DMS53 treated with DMSO at 0.1 percent for 48 hours (cell line): ENCODE results near the gene SENP5.
"Not testable (repeated sequence)": the region's sequence is repeated elsewhere in the genome, so short reads cannot be mapped to it uniquely, and the experiment has no call there.

Source experiments
- DNase-seq: peaks from one replicate; lab custom pipeline; 2025; ENCODE audit not compliant: unreplicated experiment; lab: John Stamatoyannopoulos, UW

Gene SENP5

GRCh38 chr3:196867507-196868296 lies at the start of gene SENP5:
Gene SENP5 (plus strand): TSS chr3:196867920. CDS start chr3:196885182, 17,262 bp downstream.
- DNase-seq, result peak; percentile 64

- DNase-seq, result no peak
These were observed 45.8 kb upstream of the SENP5 start for GRCh38 chr3:196821806-196822355.

- DNase-seq, result not testable (repeated sequence)
These were observed 38.1 kb upstream of the SENP5 start for GRCh38 chr3:196829651-196830050.

GRCh38 chr3:196835086-196835485 lies 32.6 kb upstream of the SENP5 start:
- peak; percentile 1 for DNase-seq

GRCh38 chr3:196836626-196837025 lies 31.1 kb upstream of the SENP5 start:
- not testable (repeated sequence) for DNase-seq

- DNase-seq, result peak; percentile 15
These were observed 29.8 kb upstream of the SENP5 start for GRCh38 chr3:196837819-196838420.

- not testable (repeated sequence) for DNase-seq
These were observed 28.4 kb upstream of the SENP5 start for GRCh38 chr3:196839351-196839750.

- no peak for DNase-seq
These were observed 24.9 kb upstream of the SENP5 start for GRCh38 chr3:196842567-196843434.

- no peak for DNase-seq
These were observed 24.1 kb upstream of the SENP5 start for GRCh38 chr3:196843435-196844110.

GRCh38 chr3:196844235-196845219 lies 23.2 kb upstream of the SENP5 start:
- DNase-seq, result not testable (repeated sequence)

- DNase-seq, result not testable (repeated sequence)
These were observed 19.3 kb upstream of the SENP5 start for GRCh38 chr3:196848375-196848774.

- DNase-seq, result no peak
These were observed 18.5 kb upstream of the SENP5 start for GRCh38 chr3:196849180-196849741.

- not testable (repeated sequence) for DNase-seq
These were observed 4.7 kb upstream of the SENP5 start for GRCh38 chr3:196863000-196863399.

- DNase-seq, result no peak
These were observed 589 bp upstream of the SENP5 start for GRCh38 chr3:196867155-196867506.

- peak; percentile 3 for DNase-seq
These were observed 559 bp downstream of the SENP5 start for GRCh38 chr3:196868297-196868661.

GRCh38 chr3:196872316-196872715 lies 4.6 kb downstream of the SENP5 start:
- no peak for DNase-seq

- not testable (repeated sequence) for DNase-seq
These were observed 6.9 kb downstream of the SENP5 start for GRCh38 chr3:196874511-196875094.

- DNase-seq, result no peak
These were observed 7.5 kb downstream of the SENP5 start for GRCh38 chr3:196875258-196875657.

GRCh38 chr3:196883361-196883760 lies 15.6 kb downstream of the SENP5 start:
- no peak for DNase-seq
